Prostate gland (tissue), 2 donors: ENCODE measurements around the gene CCNJ.

Experiments used
- CTCF ChIP-seq, 4 experiments: fragments of 200-600 bp in 2 of 4; fragments of 450-650 bp in 2 of 4; sonication (generic) in 2 of 4; IDR thresholded peaks; 1 replicate in 3 of 4; 2 replicates in 1 of 4; pipeline ENCODE4 v1.5.1; 2016 to 2019; ENCODE audit warnings: antibody characterized with exemption in 4 of 4, mild to moderate bottlenecking in 2 of 4, moderate library complexity in 2 of 4
- POLR2A ChIP-seq: fragments of 450-650 bp; IDR thresholded peaks from one replicate; pipeline ENCODE4 v1.6.1; 2016; ENCODE audit warnings: antibody characterized with exemption, mild to moderate bottlenecking
- POLR2AphosphoS5 ChIP-seq: sonication (generic); formaldehyde crosslinking; IDR thresholded peaks from one replicate; pipeline ENCODE4 v1.6.1; 2017; ENCODE audit warnings: antibody characterized with exemption

GRCh38 chr10:96089116-96089515, 45.7 kb downstream of the CCNJ start:
- TF ChIP-seq CTCF (IDR thresholded peaks at IDR 0.05) (no peak), POLR2A (no peak), POLR2AphosphoS5 (no peak)
